ENCODE results near the gene UBL3. TPM values are rescaled to one million over a fixed set of nuclear protein-coding genes. Genes with fewer than 3 reads are reported as not detected.

UBL3 gene, protein sequence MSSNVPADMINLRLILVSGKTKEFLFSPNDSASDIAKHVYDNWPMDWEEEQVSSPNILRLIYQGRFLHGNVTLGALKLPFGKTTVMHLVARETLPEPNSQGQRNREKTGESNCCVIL
- 12.9 and 18.5 TPM in 2 replicates for total RNA-seq (2014; rRNA removed; shearing (Covaris generic))

DNA sequence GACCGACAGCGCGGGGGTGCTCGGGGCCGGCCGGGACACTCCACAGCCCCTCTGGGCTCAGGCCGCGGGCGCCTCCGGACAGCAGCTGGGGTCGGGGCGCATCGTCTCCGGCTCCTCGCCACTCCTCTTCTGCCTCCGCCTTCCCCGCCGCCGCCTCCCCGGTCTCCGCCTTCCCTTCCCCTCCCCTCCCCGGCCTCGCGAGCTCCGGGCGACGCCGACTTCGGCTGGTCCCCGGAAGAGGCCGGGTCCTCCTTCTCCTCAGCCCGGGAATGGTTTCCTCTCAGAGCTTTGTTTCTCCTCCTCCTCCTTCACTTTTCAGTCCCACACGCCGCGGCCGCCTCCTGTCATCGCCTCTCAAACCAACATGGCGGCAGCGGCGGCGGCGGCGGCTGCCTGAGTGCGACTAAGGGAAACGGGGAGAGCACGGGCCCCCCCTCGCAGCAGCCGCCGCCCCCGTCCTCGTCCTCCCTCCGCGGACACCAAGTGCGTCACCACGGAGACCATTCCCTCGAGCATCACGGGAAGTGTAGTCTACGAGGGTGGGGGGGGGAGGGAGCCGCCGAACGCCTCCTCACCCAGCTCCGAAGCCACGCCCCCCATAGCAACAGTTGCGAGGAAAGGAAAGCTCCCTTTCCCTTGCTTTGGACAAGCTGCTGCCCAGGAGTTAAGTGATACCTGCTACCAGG, at the start of gene UBL3:
Gene UBL3, minus strand, starts transcription at position 405 of the 686 bp plus-strand sequence. CDS start 1,079 bp downstream, outside the sequence.
- peak; percentile 94 for DNase-seq (ENCODE audit: low read depth)

DNA sequence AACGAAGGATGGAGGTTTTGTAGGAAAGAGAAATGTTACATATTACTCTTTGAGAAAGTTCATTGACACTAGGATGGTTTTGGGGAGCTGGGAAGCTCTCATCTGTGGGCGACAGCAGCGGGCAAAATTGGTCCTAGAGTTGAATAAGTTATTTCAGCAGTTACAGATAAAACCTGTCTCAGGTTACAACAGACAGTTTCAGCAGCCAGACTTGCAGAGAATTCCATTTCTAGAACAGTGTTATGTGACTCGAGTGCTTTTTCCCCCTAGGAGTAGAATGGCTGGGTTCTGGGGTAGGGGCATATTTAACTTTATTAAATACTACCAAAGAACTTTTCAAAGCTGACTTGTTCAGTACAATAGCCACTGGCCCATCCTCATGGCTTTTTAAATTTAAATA, 46.7 kb upstream of the UBL3 start:
- no peak for DNase-seq (ENCODE audit: low read depth)

DNA sequence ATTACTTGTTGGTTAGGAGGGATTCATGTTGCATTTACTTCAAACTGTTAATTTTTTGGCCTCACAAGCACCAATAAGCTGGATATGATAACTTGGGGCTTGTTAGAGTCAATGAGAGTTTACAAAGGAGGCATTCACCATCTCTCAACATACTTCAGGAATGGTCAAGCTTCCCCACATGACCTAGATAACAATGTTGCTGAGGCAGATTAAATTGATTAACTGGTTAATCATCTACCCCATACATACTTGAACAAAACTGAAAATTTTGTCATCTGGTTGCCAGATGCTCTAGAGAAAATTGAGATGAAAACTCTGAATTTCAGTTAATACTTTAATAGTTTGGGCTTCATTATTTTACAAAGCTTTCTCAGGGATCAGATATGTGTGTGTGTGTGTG, 43.0 kb upstream of the UBL3 start:
- DNase-seq (ENCODE audit: low read depth), result no peak

DNA sequence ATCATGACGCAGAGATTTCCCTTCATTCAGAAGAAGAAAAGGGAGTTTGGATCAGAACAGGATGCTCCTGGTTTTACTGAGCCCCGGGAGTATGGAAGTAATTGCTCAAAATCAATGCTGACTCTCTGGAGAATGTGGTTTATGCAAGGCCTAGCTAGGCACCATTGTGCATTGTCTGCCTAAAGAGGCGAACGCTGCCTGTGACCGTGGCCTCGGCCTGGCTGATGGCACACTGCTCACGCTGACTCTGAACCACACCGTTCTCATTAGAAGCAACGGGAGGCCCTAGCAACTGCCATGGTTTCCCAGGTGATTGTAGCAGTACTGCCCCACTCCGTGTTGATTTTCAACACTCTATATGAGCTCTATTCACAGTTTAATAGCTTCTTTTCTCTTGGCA, 41.7 kb upstream of the UBL3 start:
- no peak for DNase-seq (ENCODE audit: low read depth)

DNA sequence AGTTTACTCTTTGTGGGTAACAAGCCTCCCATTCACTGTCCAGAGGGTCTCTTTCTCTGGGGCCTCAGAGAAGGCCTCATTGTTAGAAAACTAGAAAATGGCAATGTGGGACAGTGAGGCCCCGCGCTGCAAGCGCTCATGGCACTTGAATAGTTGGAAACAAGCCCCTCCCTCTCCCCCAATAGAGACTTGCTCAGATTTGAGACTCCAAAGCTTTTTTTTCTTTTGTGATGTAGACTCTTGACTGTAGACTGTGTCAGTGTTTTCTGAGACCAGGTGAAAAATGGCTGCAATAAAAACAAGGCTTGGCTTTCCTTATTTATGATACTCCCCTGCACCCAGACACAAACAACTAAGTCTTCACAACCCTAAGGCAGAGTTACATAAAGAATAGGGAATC, 38.7 kb upstream of the UBL3 start:
- DNase-seq (ENCODE audit: low read depth), result no peak

DNA sequence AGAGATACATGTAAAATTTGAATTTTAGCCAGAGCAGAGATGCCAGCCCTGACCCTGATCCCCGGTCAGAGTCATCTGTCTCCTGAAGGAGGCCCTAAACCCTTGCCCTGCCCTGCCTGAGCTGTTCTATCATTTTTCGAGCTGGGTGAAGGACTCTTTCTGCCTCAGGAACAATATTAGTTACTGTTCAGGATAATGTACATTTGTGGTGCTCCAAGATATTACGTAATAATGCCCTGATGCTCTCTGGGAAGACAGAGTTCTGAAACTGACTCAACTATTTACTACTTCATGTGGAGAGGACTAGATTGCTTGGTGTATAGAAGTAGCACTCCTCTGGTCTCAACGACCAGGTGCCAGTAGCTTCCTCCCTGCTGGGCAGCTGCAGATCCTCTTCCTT, 37.9 kb upstream of the UBL3 start:
- no peak for DNase-seq (ENCODE audit: low read depth)

DNA sequence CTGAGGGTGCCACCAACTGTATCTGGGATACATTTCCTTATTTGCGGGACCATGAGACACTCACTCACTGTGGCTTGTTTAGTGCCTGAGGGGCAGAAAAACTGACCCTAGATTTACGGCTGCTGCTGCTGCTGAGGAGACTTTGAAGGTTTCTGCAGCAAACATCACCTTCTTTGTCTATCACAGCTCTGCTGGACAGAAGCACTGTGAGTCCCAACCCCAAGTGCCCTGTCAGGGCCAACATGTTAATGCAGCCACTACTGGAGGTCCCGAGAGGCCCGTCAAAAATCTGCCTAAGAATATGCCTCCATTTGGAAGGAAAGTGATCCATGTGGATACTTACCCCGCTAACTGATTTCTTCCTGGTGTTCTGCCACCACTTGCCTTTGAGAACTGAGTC, 37.3 kb upstream of the UBL3 start:
- DNase-seq (ENCODE audit: low read depth), result no peak

DNA sequence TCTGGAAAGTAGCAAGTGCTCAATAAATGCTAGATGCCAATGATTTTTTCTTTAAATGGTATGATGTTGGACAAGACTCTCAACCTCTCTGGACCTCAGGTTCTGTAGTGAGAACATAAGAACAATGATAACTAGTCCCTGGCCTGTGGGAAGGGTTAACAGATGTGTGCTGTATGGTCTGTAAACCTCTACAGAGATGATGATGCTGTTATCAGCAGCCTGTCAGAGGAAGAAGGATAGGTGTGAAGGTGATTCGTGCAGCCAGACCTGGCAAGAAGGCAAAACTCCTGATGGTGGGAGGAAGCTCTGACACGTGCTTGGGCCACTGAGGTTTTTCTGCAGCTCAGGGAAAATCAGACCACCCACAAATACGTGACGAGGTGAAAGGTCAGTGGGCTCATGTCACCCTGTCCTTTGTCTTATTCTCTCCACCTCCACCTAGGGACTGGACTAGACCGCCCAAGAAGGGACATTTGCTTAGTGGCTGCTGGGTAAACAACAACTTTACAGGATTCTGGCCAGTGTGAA, 36.7 kb upstream of the UBL3 start:
- DNase-seq (ENCODE audit: low read depth), result no peak

DNA sequence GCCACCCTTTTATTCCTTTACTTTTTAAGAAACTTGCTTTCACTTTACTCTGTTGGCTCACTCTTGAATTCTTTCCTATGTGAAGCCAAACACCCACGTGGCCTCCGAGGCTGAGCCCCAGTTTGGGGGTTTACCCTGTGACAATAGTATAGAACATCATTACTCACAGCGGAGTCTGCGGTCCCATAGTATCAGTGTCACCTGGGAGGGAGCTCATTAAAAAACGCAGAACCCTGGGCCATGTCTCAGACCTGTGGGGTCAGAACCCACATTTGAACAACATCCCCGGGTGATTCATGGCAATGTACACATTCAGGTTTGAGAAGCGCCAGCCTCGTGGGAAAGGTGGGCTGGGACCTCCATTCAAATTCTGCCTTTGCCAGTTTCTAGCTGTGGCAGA, 36.0 kb upstream of the UBL3 start:
- DNase-seq (ENCODE audit: low read depth), result no peak

DNA sequence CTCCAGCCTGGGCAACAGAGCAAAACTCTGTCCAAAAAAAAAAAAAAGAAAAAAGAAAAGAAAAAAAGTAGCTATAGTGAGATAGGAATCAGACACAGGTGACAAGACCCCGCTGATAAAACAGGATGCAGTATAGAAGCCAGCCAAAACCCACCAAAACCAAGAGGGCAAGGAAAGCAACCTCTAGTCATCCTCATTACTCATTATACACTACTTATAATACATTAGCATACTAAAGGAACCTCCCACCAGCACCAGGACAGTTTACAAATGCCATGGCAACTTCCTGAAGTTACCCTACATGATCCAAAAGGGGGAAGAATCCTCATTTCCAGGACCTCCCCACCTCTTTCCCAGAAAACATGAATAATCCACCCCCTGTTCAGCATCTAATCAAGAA, 35.6 kb upstream of the UBL3 start:
- no peak for DNase-seq (ENCODE audit: low read depth)

DNA sequence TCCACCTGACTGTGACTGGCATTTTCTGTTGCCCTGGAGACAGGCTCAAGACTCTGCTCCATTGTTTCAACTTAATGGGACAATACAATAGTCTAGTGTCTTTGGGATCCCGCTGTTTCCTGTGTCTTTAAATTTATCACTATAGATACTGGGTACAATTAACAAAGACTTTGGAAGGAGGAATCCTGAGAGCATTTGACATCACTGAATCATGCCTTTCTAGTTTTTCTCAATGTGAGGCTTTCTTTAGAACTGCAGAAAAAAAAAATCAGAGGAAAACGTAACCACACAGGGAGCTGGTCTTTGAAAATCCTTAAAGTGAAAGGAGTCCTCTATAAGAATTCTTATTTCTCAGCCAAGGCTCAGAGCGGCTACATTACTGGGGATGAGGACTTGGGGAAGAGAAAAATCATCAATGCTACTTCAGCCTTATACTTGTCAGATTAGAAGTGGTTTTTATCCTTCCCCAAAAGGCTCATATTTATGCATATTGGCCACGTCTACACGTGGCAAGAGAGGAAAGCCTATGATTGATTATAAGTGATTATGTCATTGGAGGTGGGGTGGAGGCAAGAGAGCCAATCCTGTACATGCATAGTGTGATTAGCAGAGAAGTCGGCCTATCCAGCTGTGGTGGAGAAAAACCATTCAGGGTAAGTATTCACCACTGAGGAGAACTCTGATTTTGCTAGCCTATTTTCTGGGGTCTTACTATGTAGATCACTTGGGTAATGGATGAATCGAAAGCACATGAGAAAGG, 34.4 kb upstream of the UBL3 start:
- DNase-seq (ENCODE audit: low read depth), result no peak

DNA sequence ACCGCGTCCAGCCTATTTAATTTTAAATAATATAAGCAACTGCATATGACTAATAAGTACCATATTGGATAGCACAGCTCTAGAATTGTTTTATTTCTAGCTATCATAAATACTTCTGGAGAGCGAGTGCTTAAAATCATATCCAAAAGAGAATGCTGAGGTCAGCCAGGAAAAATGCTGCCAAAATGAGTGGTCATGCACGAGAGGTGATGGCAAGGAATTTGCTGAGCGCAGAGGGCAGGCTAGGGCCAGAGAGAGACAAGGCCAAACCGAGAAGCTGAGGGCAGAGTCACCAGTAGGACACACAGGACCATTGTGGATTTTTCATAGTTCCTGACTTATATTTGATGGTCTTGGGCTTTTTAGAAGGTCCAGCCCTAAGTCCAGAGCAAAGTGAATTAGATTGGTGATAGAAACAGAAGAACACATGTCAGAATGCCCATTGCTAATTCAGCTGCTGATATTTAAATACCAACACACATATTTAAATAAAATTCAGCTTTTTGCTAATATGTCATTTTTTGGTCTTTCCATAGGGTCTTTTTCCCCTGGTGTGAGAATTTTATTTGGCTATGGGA, 33.6 kb upstream of the UBL3 start:
- no peak for DNase-seq (ENCODE audit: low read depth)

DNA sequence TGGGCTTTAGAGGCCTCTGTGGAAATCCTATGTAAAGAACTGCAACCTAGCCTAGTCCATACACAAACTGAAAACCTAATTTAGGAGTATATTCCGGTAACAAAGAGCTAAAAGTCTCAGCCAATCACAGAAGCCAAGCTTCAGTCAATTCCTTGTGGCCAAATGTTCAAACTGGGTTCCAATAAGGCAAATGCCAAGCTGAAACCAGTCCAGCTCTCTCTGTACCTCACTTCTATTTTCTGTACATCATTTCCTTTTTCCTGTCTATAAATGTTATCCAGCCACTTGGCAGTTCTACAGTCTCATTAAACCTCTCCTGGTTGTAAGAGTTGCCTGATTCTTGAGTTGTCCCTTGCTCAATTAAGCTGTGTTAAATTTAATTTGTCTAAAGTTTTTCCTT, 31.7 kb upstream of the UBL3 start:
- no peak for DNase-seq (ENCODE audit: low read depth)

DNA sequence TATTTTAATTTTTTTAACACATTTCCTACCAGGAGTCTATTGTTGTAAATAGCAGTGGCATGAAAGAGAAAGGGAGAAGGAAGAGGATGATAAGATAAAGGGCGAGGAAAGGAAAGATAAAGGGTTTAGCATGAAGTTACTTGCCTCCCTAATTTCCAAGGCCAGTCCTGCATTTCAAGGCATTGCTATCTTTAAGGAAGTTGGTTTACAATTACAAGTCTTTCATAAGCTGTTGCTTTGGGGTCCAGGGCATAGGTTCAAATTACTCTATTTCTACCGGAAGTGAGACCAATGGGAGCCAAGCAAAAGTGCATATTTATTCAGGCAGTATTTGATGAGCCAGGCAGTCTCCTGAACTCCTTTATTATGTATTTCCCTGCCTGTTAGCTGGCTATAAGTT, 27.7 kb upstream of the UBL3 start:
- DNase-seq (ENCODE audit: low read depth), result no peak

DNA sequence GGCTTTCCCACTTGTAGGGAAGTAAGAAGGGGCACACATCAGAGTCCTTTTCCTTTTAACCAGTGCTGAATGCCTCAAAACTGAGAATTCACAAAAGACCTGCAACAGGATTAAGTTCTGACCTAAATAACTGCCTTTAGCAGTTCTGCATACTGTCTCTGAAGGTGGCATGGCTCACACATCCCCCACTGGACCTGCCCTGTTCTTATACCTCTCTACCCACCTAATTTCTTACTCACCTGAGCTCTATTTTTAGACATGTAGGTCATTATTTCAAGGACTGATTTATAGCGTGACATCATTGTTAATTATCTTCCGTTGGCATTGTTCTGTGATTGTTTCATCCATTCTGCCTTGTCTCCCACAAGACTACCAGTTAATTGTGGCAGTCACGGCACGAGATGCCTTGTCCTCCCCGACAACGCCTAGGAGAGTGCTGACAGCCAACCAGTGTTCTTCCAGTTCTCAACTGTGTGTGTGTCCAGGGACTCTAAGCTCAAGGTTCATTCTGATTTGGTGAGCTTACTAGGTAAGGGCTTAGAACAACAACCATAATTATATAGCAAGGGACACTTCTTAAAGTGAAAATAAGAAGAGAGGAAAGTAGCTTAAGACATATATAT, 27.1 kb upstream of the UBL3 start:
- DNase-seq (ENCODE audit: low read depth), result no peak

DNA sequence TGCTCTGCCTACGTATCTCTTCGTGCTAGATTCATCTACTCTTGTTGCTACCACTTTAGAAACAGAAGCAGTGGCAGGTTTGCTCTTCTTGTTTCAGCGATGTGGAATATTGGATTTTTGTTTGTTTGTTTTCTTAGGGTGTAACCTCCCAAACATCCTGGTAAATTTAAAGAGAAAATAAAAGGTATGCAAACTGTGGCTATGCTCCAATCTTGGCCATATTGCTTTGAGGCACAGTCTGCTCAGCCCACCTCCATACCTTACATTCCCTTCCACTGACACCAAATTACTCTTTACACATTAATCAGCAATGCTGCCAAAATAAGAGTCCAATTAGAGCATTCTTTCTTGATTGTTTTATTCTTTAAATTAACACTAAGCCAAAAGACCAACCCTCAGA, 25.2 kb upstream of the UBL3 start:
- DNase-seq (ENCODE audit: low read depth), result no peak

DNA sequence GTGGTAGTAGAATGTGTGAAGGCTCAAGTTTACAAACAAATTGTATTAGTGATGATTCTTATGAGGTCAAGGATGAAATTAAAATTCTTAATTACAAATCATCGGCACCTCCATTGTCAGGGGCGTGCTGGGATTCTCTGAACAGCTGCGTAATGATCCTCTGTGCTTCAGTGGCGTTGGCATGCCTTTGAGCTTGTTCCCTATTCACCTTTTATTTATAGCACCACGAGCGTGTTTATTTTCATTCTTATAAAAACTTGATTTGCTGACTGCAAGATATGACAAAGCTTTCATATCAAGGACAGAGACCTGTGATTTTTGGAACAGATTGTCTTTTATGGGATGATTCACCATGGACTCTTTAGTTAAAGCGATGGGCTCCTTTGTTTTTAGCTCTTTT, 18.2 kb upstream of the UBL3 start:
- DNase-seq (ENCODE audit: low read depth), result no peak

DNA sequence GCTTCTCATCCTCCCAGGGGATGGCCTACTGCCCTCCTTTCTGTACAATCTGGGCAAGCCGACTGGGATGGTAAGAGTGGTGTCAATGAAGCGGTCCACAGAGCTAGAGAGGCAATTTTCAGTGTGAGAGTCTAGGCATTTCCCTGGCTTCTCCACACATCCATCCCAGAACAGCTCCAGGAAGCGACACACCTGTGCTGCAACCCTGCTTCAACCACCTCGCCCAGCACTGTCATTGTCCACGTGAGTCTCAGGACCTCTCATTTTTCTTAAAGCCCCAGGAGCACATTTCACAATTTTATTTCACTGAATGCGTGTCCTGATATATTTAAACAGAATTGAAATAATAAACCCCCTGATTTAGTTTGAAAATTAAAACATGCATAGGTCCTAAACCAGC, 15.5 kb upstream of the UBL3 start:
- DNase-seq (ENCODE audit: low read depth), result no peak

DNA sequence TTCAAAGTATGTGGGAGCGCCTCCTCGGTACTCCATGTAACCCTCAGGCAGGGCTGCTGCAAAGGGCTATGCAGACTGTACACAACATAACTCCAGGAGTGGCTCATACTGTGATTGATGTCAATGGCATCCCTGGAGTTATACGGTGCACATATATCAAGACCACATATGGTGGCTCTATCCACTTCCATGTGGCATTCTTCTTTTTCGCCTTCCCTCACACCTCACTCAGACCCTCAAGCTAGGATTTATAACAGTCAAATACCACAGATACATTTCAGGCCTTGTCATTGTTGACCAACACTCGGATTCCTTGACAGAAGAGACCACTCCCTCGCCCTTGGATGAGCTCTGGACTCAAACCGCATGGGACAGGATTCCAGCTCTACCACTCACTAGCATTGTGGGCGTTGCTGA, 11.3 kb upstream of the UBL3 start:
- DNase-seq (ENCODE audit: low read depth), result peak; percentile 91

DNA sequence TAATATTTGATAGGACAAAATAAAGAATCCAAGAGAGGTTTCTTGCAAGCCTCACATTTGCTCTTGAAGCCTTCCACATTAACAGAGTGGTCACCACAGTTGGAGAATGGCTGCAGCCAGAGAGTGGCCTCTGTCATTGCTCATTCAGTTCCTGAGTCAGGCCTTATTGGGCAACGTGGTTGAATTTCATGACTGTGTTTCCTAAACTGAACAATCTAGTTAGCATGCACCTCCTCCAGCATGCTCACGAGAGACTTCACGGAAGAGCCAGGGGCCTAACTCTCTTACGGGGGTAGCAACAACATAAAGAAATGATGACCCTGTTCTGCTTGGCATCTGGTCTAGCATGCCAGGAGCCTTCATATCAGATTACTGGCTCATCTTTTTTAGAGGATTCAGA, 9.6 kb upstream of the UBL3 start:
- DNase-seq (ENCODE audit: low read depth), result peak; percentile 76

DNA sequence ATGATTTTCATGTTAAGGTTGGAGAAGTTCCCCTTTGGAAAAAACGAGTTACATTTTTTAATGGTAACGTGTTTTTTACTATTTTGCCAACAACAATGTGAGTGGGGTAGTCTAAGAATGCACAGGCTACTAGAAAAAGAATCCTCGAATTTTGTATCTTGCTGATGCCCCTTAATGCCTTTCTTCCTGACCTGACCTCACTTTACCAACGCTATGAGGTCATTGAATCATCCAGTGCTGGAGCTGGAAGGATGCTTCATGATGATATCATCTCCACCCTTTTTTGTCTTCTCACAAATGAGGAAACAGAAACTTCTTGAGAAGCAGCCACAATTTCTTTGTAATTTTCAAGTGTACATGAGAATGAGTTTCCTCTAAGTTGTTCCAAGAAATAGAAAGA, 8.2 kb upstream of the UBL3 start:
- peak; percentile 42 for DNase-seq (ENCODE audit: low read depth)

DNA sequence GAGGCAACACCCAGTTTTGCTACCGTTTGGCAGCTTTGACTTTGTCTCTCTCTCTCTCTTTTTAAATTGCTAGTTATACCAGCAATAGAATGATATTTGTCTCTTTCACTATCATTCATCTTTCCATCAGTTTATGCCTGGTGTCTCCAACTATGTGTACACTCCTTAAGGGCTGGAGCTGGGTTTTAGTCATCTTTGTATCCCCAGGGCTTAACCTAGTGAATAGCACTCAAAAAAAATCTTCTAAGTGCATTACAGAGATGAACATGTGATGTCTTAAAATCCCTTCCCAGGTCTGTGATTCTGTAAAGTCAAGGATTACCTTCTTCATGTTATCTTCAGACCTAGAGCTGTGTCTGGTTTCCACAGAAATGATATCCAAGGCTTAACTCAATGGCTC, 7.8 kb upstream of the UBL3 start:
- peak; percentile 36 for DNase-seq (ENCODE audit: low read depth)

All from M059J (cell line).